HK-2 (cell line): ENCODE results near the gene FNDC11.
"Not testable (repeated sequence)": the region's sequence is repeated elsewhere in the genome, so short reads cannot be mapped to it uniquely, and the experiment has no call there.

Source experiments
- DNase-seq: peaks from one replicate; pipeline ENCODE4 v3.0.0-alpha.2; 2018; ENCODE audit not compliant: unreplicated experiment

The FNDC11 gene

GRCh38 chr20:63598479-63599395 lies 44.8 kb downstream of the FNDC11 start:
- no peak for DNase-seq

- no peak for DNase-seq
Measured at GRCh38 chr20:63599396-63600050, 45.6 kb downstream of the FNDC11 start.

GRCh38 chr20:63601679-63602078 lies 47.7 kb downstream of the FNDC11 start:
- not testable (repeated sequence) for DNase-seq

- no peak for DNase-seq
Measured at GRCh38 chr20:63602321-63602720, 48.4 kb downstream of the FNDC11 start.
